Measurements from ENCODE around the gene BRINP1. TPM values are rescaled to one million over a fixed set of nuclear protein-coding genes. Genes with fewer than 3 reads are reported as not detected.

BRINP1 gene
- total RNA-seq, 1 experiment from 2014 or later, result 14.0 TPM

- whole genome bisulfite sequencing (ENCODE audit: extremely low coverage, insufficient read length, low lambda C conversion rate), result no CpG with 5 or more reads among the region's 3 CpGs
Observed at GRCh38 chr9:119179701-119180100, 189.5 kb downstream of the BRINP1 start.

More at GRCh38 chr9:119179701-119180100, 189.5 kb downstream of the BRINP1 start:
- Mint-ChIP-seq H3K4me3 (no peak overlapping the region), H3K27ac (no peak overlapping the region), H3K36me3 (ENCODE audit: insufficient read depth in 1 of 3, low read depth in 3 of 3) (peaks cover 0 to 7% (median 2%) of the 10 kb centered on the region in 3 experiments; a peak in 4 of 7 replicates), H3K9me3 (peaks cover 0 to 2% of the 10 kb centered on the region in 2 experiments; a peak in 1 of 5 replicates), H3K4me1 (peaks cover 35% of the 10 kb centered on the region in 2 experiments), H3K27me3 (ENCODE audit: low read depth) (no peaks in the 10 kb centered on the region; the same call in 1 of the 2 replicates)
- no peak overlapping the region for H3K14ac ChIP-seq (ENCODE audit: insufficient read depth, low read length)
- no peaks in the 10 kb centered on the region for H3K27me3 ChIP-seq (ENCODE audit: insufficient read depth, low read length)
- H2BK15ac ChIP-seq (ENCODE audit: low read depth, low read length), result no peak overlapping the region
- TF ChIP-seq CTCF (conservative IDR thresholded peaks at IDR 0.05), result no peak
- H3T11ph ChIP-seq (ENCODE audit: low read length), result no peak overlapping the region
- no peak overlapping the region for H3K18ac ChIP-seq (ENCODE audit: insufficient read length, low read depth, low read length)
- H3K4me2 ChIP-seq (ENCODE audit: insufficient read depth, insufficient read length, low read length), result no peak overlapping the region
- no peak for DNase-seq
- H2AFZ ChIP-seq (ENCODE audit: low read length), result no peak overlapping the region
- no peak overlapping the region for H2AK5ac ChIP-seq (ENCODE audit: insufficient read length, low read length)
- no peak overlapping the region for H3K23ac ChIP-seq (ENCODE audit: insufficient read length, low read depth, low read length)
- H3K27ac ChIP-seq (ENCODE audit: insufficient read length, low read depth, low read length), result no peak overlapping the region
- no peaks in the 10 kb centered on the region for H3K9me3 ChIP-seq (ENCODE audit: control insufficient read depth, low read depth, low read length)
- no peaks in the 10 kb centered on the region for H4K20me1 ChIP-seq (ENCODE audit: control insufficient read depth, insufficient read depth, insufficient read length)
- H4K91ac ChIP-seq (ENCODE audit: insufficient read length, low read depth, low read length), result no peak overlapping the region
- H3K4ac ChIP-seq (ENCODE audit: low read depth, low read length), result no peak overlapping the region
- H2BK120ac ChIP-seq (ENCODE audit: low read depth, low read length, poor library complexity, severe bottlenecking), result no peak overlapping the region
- H3K56ac ChIP-seq (ENCODE audit: insufficient read length, low read depth, low read length), result no peak overlapping the region
- no peaks in the 10 kb centered on the region for H3K79me2 ChIP-seq (ENCODE audit: insufficient read depth, low read length)
- H3K4me1 ChIP-seq (ENCODE audit: insufficient read depth, low read length), result peaks cover 7% of the 10 kb centered on the region
- no peak overlapping the region for H4K5ac ChIP-seq (ENCODE audit: insufficient read length, low read depth, low read length)
- H2BK20ac ChIP-seq (ENCODE audit: low read depth, low read length, poor library complexity, severe bottlenecking), result no peak overlapping the region
- H2BK5ac ChIP-seq (ENCODE audit: insufficient read length, low read length), result no peak overlapping the region
- H3K79me1 ChIP-seq (ENCODE audit: insufficient read depth, low read depth, low read length, poor library complexity, severe bottlenecking), result no peaks in the 10 kb centered on the region
- H3K9ac ChIP-seq (ENCODE audit: extremely low read depth, insufficient read length, low read length), result no peak overlapping the region
- no peak overlapping the region for H2BK12ac ChIP-seq (ENCODE audit: insufficient read length, low read depth, low read length)
- H3K23me2 ChIP-seq (ENCODE audit: insufficient read length, low read depth, low read length, poor library complexity, severe bottlenecking), result no peaks in the 10 kb centered on the region
- no peak overlapping the region for H4K8ac ChIP-seq (replicated peaks; ENCODE audit: insufficient read length, low read depth, low read length)

Data from H9 (cell line).